AG04450 (cell line): Measurements from ENCODE around the gene DDX31. TPM values are rescaled to one million over a fixed set of nuclear protein-coding genes. Genes with fewer than 3 reads are reported as not detected.

Experiments used
- CTCF ChIA-PET: fragments of 300-600, 350-600 bp; formaldehyde crosslinking; extraction: SDS; loops from one replicate; lab custom pipeline; 2022; ENCODE audit warnings: antibody characterized with exemption, inconsistent platforms; lab: Charles Lee
- POLR2A ChIA-PET: fragments of 350-600 bp; formaldehyde crosslinking; extraction: SDS; loops from one replicate; lab custom pipeline; 2021; ENCODE audit warnings: antibody characterized with exemption, inconsistent platforms; lab: Yijun Ruan, JAX
- DNase-seq: peaks from one replicate; pipeline ENCODE4 v3.0.0-alpha.2; 2011; ENCODE audit warnings: low read depth, low spot score
- H3K27ac ChIP-seq: one replicate; pipeline ENCODE4 v1.5.1; 2012; ENCODE audit warnings: low read depth, low read length, control low read depth
- H3K27me3 ChIP-seq: one replicate; pipeline ENCODE4 v1.6.0; 2012; ENCODE audit warnings: low read length; ENCODE audit not compliant: control insufficient read depth, insufficient read depth
- H3K4me3 ChIP-seq: 2 replicates; pipeline ENCODE4 v1.5.1; 2011; ENCODE audit warnings: mild to moderate bottlenecking, low read depth, low read length, control low read depth
- H3K9me3 ChIP-seq: 2 replicates; pipeline ENCODE4 v1.5.1; 2012; ENCODE audit warnings: low read length; ENCODE audit not compliant: control insufficient read depth, insufficient read depth
- polyA plus RNA-seq: library from polyadenylated mRNA; depleted of rRNA; stranded (reverse); fragments of >200 nt; gene quantifications from 2 replicates; pipeline ENCODE4 v1.2.3, GENCODE V29; 2011
- TF ChIP-seq, protein P1 (sequence below): IDR thresholded peaks from 2 replicates; pipeline ENCODE4 v1.5.1; 2011; ENCODE audit warnings: low read depth, low read length, control low read depth, inconsistent platforms

Gene DDX31
- polyA plus RNA-seq, 1 experiment: 12.2 TPM

- POLR2A ChIA-PET: no interaction called here
Measured at GRCh38 chr9:132614324-132614723, 55.5 kb downstream of the DDX31 start.

GRCh38 chr9:132610661-132611060 lies 59.1 kb downstream of the DDX31 start:
- H3K27ac ChIP-seq: no peak overlapping the region
- CTCF ChIA-PET: no interaction called here
- H3K9me3 ChIP-seq: no peaks in the 10 kb centered on the region
- TF ChIP-seq, protein P1, sequence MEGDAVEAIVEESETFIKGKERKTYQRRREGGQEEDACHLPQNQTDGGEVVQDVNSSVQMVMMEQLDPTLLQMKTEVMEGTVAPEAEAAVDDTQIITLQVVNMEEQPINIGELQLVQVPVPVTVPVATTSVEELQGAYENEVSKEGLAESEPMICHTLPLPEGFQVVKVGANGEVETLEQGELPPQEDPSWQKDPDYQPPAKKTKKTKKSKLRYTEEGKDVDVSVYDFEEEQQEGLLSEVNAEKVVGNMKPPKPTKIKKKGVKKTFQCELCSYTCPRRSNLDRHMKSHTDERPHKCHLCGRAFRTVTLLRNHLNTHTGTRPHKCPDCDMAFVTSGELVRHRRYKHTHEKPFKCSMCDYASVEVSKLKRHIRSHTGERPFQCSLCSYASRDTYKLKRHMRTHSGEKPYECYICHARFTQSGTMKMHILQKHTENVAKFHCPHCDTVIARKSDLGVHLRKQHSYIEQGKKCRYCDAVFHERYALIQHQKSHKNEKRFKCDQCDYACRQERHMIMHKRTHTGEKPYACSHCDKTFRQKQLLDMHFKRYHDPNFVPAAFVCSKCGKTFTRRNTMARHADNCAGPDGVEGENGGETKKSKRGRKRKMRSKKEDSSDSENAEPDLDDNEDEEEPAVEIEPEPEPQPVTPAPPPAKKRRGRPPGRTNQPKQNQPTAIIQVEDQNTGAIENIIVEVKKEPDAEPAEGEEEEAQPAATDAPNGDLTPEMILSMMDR: no peak
- POLR2A ChIA-PET: no interaction called here
- no peak overlapping the region for H3K4me3 ChIP-seq
- H3K27me3 ChIP-seq: no peaks in the 10 kb centered on the region
- DNase-seq: no peak

More at GRCh38 chr9:132614324-132614723, 55.5 kb downstream of the DDX31 start:
- DNase-seq: no peak
- CTCF ChIA-PET: no interaction called here
- H3K4me3 ChIP-seq: no peak overlapping the region
- H3K27ac ChIP-seq: no peak overlapping the region
- TF ChIP-seq, protein P1: no peak
- no peaks in the 10 kb centered on the region for H3K27me3 ChIP-seq
- H3K9me3 ChIP-seq: no peaks in the 10 kb centered on the region

DNA sequence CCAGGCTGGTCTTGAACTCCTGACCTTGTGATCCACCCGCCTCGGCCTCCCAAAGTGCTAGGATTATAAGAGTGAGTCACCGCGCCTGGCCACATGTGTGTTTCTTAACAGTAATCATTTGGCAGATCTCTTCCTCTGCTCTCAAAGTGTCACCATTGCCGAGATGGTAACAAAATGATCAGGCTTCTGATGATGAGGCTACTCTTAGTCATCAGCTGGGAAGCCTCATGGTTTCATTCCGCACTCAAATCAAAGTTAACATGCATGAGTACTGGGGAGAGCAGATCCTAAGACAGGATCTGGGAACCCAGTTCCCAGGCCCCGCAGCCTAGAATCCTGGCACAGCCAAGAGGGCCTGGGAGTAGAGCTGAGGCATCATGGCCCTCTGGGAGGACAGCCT lies 60.0 kb downstream of the DDX31 start:
- TF ChIP-seq, protein P1: no peak
- Histone ChIP-seq H3K4me3 (no peak overlapping the region), H3K27me3 (no peaks in the 10 kb centered on the region), H3K27ac (peak overlapping the region; percentile 75), H3K9me3 (no peaks in the 10 kb centered on the region)
- ChIA-PET CTCF (no interaction called here), POLR2A (no interaction called here)
- DNase-seq: peak; percentile 60

- H3K27ac ChIP-seq: no peak overlapping the region
- ChIA-PET CTCF (no interaction called here), POLR2A (no interaction called here)
- TF ChIP-seq, protein P1: no peak
- no peak overlapping the region for H3K4me3 ChIP-seq
- H3K27me3 ChIP-seq: no peaks in the 10 kb centered on the region
- H3K9me3 ChIP-seq: no peaks in the 10 kb centered on the region
- no peak for DNase-seq
Measured at GRCh38 chr9:132609184-132609583, 60.6 kb downstream of the DDX31 start.

DNA sequence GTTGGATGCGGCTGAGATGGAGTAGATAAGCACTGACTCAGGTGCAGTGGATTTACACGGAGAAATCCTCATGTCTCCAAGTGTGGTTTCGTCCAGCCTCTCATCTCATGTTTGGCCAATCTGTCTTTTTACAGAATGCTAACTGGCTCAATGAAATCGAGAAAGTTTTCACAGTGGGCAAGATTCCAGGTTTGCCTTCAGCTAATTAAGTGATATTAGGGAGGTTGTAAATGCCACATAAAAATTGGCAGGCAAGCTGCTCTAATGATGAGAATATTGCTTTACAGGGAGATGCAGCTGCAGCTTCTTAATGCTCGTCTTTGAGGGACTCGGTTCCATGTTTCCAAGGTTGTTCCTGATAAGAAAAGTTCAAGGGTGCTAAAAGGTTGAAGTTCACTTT lies 63.7 kb downstream of the DDX31 start:
- Histone ChIP-seq H3K27me3 (no peaks in the 10 kb centered on the region), H3K27ac (no peak overlapping the region), H3K4me3 (no peak overlapping the region), H3K9me3 (no peaks in the 10 kb centered on the region)
- TF ChIP-seq, protein P1: no peak
- POLR2A ChIA-PET: no interaction called here
- no peak for DNase-seq
- CTCF ChIA-PET: no interaction called here
